Stimulated activated CD4-positive, alpha-beta T cell treated with anti-CD3 and anti-CD28 coated beads, TNF-alpha, amount 100 ng/mL, for 1 hour (primary cell): ENCODE results near the gene OSBPL10.

ENCODE experiments used
- DNase-seq, 3 donors: peaks; one replicate each; pipeline ENCODE4 v3.0.0-alpha.2; 2020; ENCODE audit warnings: low read depth in 3 of 3, low spot score in 1 of 3

The OSBPL10 gene

GRCh38 chr3:31629054-31629453, 352.0 kb downstream of the OSBPL10 start:
- DNase-seq: no peak

DNA sequence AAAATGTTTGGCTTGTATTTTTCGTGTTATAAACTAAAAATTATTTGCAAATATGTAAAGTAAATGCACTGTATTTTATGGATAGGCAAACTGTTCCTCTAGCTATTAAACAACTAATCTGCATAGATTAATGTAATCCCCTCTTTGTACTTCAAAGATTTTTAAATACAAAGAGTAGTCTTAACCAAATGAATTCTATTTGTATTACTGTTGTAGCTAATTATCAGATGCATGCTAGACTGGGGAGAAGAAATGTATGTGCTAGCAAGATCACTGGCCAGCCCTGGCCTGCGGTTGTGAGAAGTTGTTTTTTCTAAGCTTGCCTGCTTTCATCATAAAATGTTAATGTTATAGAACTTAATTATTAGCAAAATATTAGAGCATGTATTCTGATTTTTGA, 355.7 kb downstream of the OSBPL10 start:
- no peak for DNase-seq

GRCh38 chr3:31624083-31624709, 356.9 kb downstream of the OSBPL10 start:
- no peak for DNase-seq

DNA sequence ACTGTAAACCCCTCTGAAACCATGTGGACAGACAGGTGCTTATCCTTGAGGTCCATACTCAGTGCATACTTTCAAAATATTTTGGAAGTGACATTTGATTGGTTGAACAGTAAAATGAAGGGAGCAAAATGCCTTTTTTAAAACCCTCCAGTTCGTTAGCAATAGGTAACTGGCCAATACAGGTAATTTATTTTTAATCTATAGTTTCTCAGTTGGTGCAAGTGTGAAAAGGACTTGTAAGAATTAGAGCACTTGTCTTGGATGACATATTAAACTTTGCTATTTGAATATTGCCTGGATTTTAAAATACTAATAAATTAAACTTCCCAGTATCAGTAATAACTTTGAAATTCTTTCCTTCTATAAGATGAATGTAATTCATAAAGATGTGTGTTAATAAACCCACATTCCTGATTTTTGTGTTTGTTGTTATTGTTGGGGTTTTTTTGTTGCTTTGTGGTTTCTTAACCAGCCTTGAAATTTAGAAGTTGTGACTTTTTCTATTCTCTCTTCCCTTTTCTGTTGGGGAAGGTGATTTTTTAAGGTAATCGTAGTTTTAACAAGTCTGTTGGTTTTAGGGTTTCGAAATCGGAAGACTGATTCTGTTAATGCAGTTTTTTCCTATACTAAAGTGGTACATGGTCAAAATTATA, 358.3 kb downstream of the OSBPL10 start:
- no peak for DNase-seq

- no peak for DNase-seq
Observed at GRCh38 chr3:31621314-31621713, 359.7 kb downstream of the OSBPL10 start.

- DNase-seq: no peak
Observed at GRCh38 chr3:31620656-31621055, 360.4 kb downstream of the OSBPL10 start.

DNA sequence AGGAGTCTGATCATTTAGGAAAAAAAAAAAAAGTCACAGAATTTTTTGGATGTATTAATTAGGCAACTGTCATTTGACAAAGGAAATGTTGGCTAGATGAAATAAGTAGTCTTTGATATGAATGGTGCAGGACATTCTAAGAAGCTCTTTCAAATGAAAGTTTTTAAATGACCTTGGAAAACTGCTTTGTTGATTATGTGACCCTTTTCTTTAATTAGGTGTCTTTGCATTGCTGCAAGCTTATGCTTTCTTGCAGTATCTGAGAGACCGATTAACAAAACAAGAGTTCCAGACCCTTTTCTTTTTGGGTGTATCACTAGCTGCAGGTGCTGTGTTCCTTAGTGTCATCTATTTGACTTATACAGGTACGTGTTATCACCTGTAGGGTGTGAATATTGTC, 364.4 kb downstream of the OSBPL10 start:
- no peak for DNase-seq

GRCh38 chr3:31615071-31615875, 365.8 kb downstream of the OSBPL10 start:
- no peak for DNase-seq

DNA sequence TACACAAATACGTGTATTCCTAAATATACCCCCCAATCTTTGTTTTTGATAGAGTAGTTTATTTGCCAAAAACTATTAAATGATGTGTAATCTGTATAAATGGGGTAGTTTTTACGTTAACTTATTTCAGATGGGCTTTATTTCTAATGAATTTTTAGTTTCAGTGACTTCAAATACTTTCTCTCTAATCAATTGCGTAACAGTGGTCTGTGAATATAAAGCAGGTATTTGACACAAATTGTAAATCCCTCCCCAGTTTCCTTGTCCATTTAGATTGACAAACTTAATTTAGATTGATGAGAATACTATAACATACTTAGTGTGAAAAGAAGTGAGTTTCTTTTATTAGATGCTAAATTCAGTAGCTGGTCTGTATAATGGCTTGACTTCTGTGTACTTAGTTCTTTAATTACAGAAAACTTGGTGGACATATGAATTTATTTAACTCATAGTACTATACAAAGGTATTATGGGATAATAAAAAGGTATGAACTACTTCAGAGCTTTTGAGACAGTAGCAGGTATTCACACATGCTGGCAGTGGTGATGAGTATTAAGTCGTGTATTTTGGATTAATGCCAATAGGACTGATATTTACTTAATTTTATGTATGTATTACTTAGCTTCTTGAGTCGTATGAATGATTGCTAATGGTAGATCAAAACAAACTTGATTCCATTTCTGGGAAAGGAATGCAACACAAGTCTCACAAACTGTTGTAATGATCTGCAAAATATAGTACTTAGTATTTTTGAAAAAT, 366.7 kb downstream of the OSBPL10 start:
- DNase-seq: no peak

DNA sequence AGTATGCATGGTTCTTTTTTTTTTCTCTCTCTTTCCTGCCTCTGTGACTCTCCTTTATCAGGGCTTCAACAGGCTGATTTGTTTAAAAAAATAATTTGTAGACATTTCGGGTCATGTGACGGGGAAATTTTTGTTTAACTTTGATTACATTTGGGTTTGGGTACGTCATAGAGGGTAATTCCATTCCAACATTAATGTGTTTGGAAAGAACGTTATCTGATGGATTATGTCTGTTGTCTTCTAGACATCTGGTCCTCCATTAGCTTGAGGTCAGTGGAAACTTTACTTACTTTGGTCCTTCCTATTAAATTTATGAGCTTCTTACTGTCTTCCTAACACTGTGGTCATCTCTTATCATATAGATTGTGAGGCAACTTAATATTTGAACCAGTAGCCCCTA, 367.4 kb downstream of the OSBPL10 start:
- no peak for DNase-seq

- DNase-seq: no peak
Observed at GRCh38 chr3:31613177-31613576, 367.9 kb downstream of the OSBPL10 start.
